Uterus (tissue), 2 donors: ENCODE measurements around the gene EPOP.

ENCODE experiments used
- POLR2A ChIP-seq, 2 donors: fragments of 450-650 bp; IDR thresholded peaks; one replicate each; pipeline ENCODE4 v1.6.1; 2016; ENCODE audit warnings: antibody characterized with exemption in 2 of 2, mild to moderate bottlenecking in 1 of 2, moderate library complexity in 1 of 2
- TF ChIP-seq, protein P1 (sequence below), 4 experiments: fragments of 200-600 bp in 2 of 4; fragments of 450-650 bp in 2 of 4; sonication (generic) in 2 of 4; IDR thresholded peaks; one replicate each; pipeline ENCODE4 v1.5.1; 2016 to 2019; ENCODE audit warnings: antibody characterized with exemption in 4 of 4, mild to moderate bottlenecking in 2 of 4, moderate library complexity in 1 of 4

DNA sequence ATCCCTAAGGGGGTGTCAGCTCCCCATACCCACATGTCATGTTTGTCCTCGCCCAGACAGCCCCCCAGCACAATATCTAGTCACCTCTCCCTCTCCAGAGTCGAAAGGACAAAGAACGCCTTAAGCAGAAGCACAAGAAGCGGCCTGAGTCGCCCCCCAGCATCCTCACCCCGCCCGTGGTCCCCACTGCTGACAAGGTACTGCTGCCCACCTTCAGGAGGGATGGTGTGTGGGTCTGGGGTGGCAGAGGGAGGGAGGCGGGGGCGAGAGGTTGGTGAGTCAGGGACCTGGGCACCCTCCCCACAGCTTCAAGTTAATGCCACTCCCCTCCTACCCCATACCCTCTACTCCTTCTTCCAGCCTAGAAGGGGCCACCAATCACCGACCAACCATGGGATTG lies 37.8 kb upstream of the EPOP start:
- TF ChIP-seq, protein P1, sequence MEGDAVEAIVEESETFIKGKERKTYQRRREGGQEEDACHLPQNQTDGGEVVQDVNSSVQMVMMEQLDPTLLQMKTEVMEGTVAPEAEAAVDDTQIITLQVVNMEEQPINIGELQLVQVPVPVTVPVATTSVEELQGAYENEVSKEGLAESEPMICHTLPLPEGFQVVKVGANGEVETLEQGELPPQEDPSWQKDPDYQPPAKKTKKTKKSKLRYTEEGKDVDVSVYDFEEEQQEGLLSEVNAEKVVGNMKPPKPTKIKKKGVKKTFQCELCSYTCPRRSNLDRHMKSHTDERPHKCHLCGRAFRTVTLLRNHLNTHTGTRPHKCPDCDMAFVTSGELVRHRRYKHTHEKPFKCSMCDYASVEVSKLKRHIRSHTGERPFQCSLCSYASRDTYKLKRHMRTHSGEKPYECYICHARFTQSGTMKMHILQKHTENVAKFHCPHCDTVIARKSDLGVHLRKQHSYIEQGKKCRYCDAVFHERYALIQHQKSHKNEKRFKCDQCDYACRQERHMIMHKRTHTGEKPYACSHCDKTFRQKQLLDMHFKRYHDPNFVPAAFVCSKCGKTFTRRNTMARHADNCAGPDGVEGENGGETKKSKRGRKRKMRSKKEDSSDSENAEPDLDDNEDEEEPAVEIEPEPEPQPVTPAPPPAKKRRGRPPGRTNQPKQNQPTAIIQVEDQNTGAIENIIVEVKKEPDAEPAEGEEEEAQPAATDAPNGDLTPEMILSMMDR (IDR thresholded peaks at IDR 0.05): no peak
- no peak for TF ChIP-seq POLR2A (IDR thresholded peaks at IDR 0.05)
